Thymus (tissue), 11 donors: ENCODE data around the gene UPK3A. TPM values are rescaled to one million over a fixed set of nuclear protein-coding genes. Genes with fewer than 3 reads are reported as not detected.
A peak's percentile ranks its signal among the peaks of the same experiment; 100 is the strongest.

ENCODE experiments used
- DNase-seq, 9 donors: peaks; one replicate each; pipeline ENCODE4 v3.0.0-alpha.2; 2013; ENCODE audit warnings: low spot score in 9 of 9, low read depth in 6 of 9, missing footprints in 1 of 9
- H3K27ac ChIP-seq, 2 donors: one replicate each; pipeline ENCODE4 v1.5.1; 2013; ENCODE audit warnings: control low read depth in 1 of 2, low read depth in 1 of 2, low read length in 1 of 2, mild to moderate bottlenecking in 1 of 2, moderate library complexity in 1 of 2
- H3K27me3 ChIP-seq, 2 donors: one replicate each; pipeline ENCODE4 v1.5.1; 2013; ENCODE audit warnings: low read length in 1 of 2; ENCODE audit not compliant: control insufficient read depth in 2 of 2, insufficient read depth in 1 of 2
- H3K36me3 ChIP-seq, 2 donors: one replicate each; pipeline ENCODE4 v1.5.1; 2013; ENCODE audit warnings: low read length in 1 of 2, mild to moderate bottlenecking in 1 of 2, moderate library complexity in 1 of 2; ENCODE audit not compliant: control insufficient read depth in 2 of 2, insufficient read depth in 2 of 2
- H3K4me1 ChIP-seq, 2 donors: one replicate each; pipeline ENCODE4 v1.5.1; 2013; ENCODE audit warnings: low read length in 2 of 2; ENCODE audit not compliant: control insufficient read depth in 2 of 2, insufficient read depth in 2 of 2
- H3K4me3 ChIP-seq, 2 donors: one replicate each; pipeline ENCODE4 v1.5.1; 2013; ENCODE audit warnings: low read length in 2 of 2, control low read depth in 1 of 2, mild to moderate bottlenecking in 1 of 2
- H3K9me3 ChIP-seq, 2 donors: one replicate each; pipeline ENCODE4 v1.5.1; 2013; ENCODE audit warnings: low read length in 1 of 2, mild to moderate bottlenecking in 1 of 2; ENCODE audit not compliant: control insufficient read depth in 2 of 2, insufficient read depth in 1 of 2
- WGBS: extraction: QIAGEN DNeasy Blood & Tissue Kit; methylation state at CpG from one replicate; pipeline ENCODE4 v1.1.7; 2013; 5-methylcytosine and 5-hydroxymethylcytosine counted together
- polyA plus RNA-seq: library from polyadenylated mRNA; stranded (reverse); fragments of 200-250 nt; gene quantifications from one replicate; pipeline ENCODE4 v1.2.3, GENCODE V29; 2013
- total RNA-seq: library from RNA; stranded (reverse); fragments of 120-200 nt; gene quantifications from one replicate; pipeline ENCODE4 v1.2.4, GENCODE V29; 2013
- donor health status: healthy.

Gene UPK3A
- total and polyA plus RNA-seq, 2 donors, result 0.47 to 1.0 TPM

- H3K36me3 ChIP-seq, result peaks cover 2 to 3% of the 10 kb centered on the region in 2 donors
- H3K4me1 ChIP-seq, result peaks cover 14 to 35% of the 10 kb centered on the region in 2 donors
- WGBS, result 9% methylated on average over 33 of the region's 33 CpGs
- peak overlapping the region; percentile 69 to 78 for H3K27ac ChIP-seq
- H3K4me3 ChIP-seq, result peak overlapping the region; percentile 75
- no peaks in the 10 kb centered on the region for H3K27me3 ChIP-seq
- H3K9me3 ChIP-seq, result no peaks in the 10 kb centered on the region
- DNase-seq, result peak in 3 of 9 donors; percentile 15 to 40 (median 24)
Observed at GRCh38 chr22:45310331-45310976, 25.7 kb downstream of the UPK3A start.

GRCh38 chr22:45310977-45311531 lies 26.3 kb downstream of the UPK3A start:
- Histone ChIP-seq H3K27me3 (no peaks in the 10 kb centered on the region), H3K4me1 (peaks cover 14 to 40% of the 10 kb centered on the region in 2 donors), H3K4me3 (peak overlapping the region; percentile 75), H3K9me3 (no peaks in the 10 kb centered on the region), H3K36me3 (peaks cover 2 to 3% of the 10 kb centered on the region in 2 donors), H3K27ac (no peak overlapping the region)
- no peak for DNase-seq
- WGBS, result 74% methylated on average over 14 of the region's 14 CpGs

- WGBS, result 91% methylated on average over 8 of the region's 8 CpGs
- Histone ChIP-seq H3K4me1 (peaks cover 14 to 46% of the 10 kb centered on the region in 2 donors), H3K36me3 (peaks cover 3 to 6% of the 10 kb centered on the region in 2 donors), H3K4me3 (no peak overlapping the region), H3K9me3 (no peaks in the 10 kb centered on the region), H3K27ac (no peak overlapping the region), H3K27me3 (no peaks in the 10 kb centered on the region)
- no peak for DNase-seq
Observed at GRCh38 chr22:45312415-45312814, 27.7 kb downstream of the UPK3A start.

GRCh38 chr22:45312856-45313255 lies 28.1 kb downstream of the UPK3A start:
- no peak for DNase-seq
- Histone ChIP-seq H3K27ac (no peak overlapping the region), H3K9me3 (no peaks in the 10 kb centered on the region), H3K36me3 (peaks cover 3 to 8% of the 10 kb centered on the region in 2 donors), H3K4me1 (peaks cover 18 to 50% of the 10 kb centered on the region in 2 donors), H3K27me3 (no peaks in the 10 kb centered on the region), H3K4me3 (no peak overlapping the region)
- 85% methylated on average over 4 of the region's 4 CpGs for WGBS

GRCh38 chr22:45314054-45314721 lies 29.4 kb downstream of the UPK3A start:
- Histone ChIP-seq H3K4me1 (peaks cover 25 to 54% of the 10 kb centered on the region in 2 donors), H3K36me3 (peaks cover 3 to 8% of the 10 kb centered on the region in 2 donors), H3K27me3 (no peaks in the 10 kb centered on the region), H3K27ac (peak overlapping the region in 1 of 2 donors; percentile 47), H3K9me3 (no peaks in the 10 kb centered on the region), H3K4me3 (no peak overlapping the region)
- no peak for DNase-seq
- WGBS, result 93% methylated on average over 8 of the region's 8 CpGs

GRCh38 chr22:45314786-45315185 lies 30.0 kb downstream of the UPK3A start:
- Histone ChIP-seq H3K4me3 (no peak overlapping the region), H3K36me3 (peaks cover 3 to 8% of the 10 kb centered on the region in 2 donors), H3K27ac (peak overlapping the region in 1 of 2 donors; percentile 18), H3K27me3 (no peaks in the 10 kb centered on the region), H3K4me1 (peaks cover 27 to 57% of the 10 kb centered on the region in 2 donors), H3K9me3 (no peaks in the 10 kb centered on the region)
- WGBS, result 95% methylated on average over 6 of the region's 6 CpGs
- DNase-seq, result no peak

- H3K9me3 ChIP-seq, result no peaks in the 10 kb centered on the region
- H3K27me3 ChIP-seq, result no peaks in the 10 kb centered on the region
- peaks cover 14 to 45% of the 10 kb centered on the region in 2 donors for H3K4me1 ChIP-seq
- peaks cover under 1 to 8% of the 10 kb centered on the region in 2 donors for H3K36me3 ChIP-seq
- peak overlapping the region; percentile 53 to 92 for H3K27ac ChIP-seq
- WGBS, result 98% methylated on average over 9 of the region's 9 CpGs
- H3K4me3 ChIP-seq, result no peak overlapping the region
- DNase-seq, result no peak
Observed at GRCh38 chr22:45316796-45317526, 32.2 kb downstream of the UPK3A start.

GRCh38 chr22:45317551-45318167 lies 32.9 kb downstream of the UPK3A start:
- DNase-seq, result no peak
- H3K27me3 ChIP-seq, result no peaks in the 10 kb centered on the region
- no peaks in the 10 kb centered on the region for H3K9me3 ChIP-seq
- H3K4me1 ChIP-seq, result peaks cover 14 to 45% of the 10 kb centered on the region in 2 donors
- peak overlapping the region; percentile 92 for H3K27ac ChIP-seq
- H3K36me3 ChIP-seq, result peaks cover 4 to 9% of the 10 kb centered on the region in 2 donors
- WGBS, result 84% methylated on average over 19 of the region's 19 CpGs
- H3K4me3 ChIP-seq, result peak overlapping the region in 1 of 2 donors; percentile 49
